GM20431 (cell line): ENCODE results near the gene SNRNP40.

ENCODE experiments used
- in situ Hi-C: fragments of 300-500 bp; cut with MseI, MboI; formaldehyde crosslinking; loops from one replicate; pipeline ENCODE4 v1.15.0; 2020; ENCODE audit warnings: low sequenced_read_pairs; ENCODE audit not compliant: unreplicated experiment

The SNRNP40 gene

GRCh38 chr1:31296486-31297276 lies at the start of gene SNRNP40, which contains the start of gene ZCCHC17:
TSS of gene SNRNP40 (minus strand) at chr1:31296788. CDS start at chr1:31296751, 37 bp downstream.
TSS of gene ZCCHC17 (plus strand) at chr1:31297032. CDS start at chr1:31310099, 13,067 bp downstream.
- in situ Hi-C loops, result no loop called here

- in situ Hi-C loops, result no loop called here
Observed at GRCh38 chr1:31345635-31346034, 49.0 kb upstream of the SNRNP40 start.

GRCh38 chr1:31344503-31344902 lies 47.9 kb upstream of the SNRNP40 start:
- in situ Hi-C loops, result no loop called here

- in situ Hi-C loops, result no loop called here
Observed at GRCh38 chr1:31336687-31337467, 40.3 kb upstream of the SNRNP40 start.

GRCh38 chr1:31335007-31335406 lies 38.4 kb upstream of the SNRNP40 start:
- in situ Hi-C loops, result no loop called here

- in situ Hi-C loops, result no loop called here
Observed at GRCh38 chr1:31327381-31327780, 30.8 kb upstream of the SNRNP40 start.

GRCh38 chr1:31326461-31326860 lies 29.9 kb upstream of the SNRNP40 start:
- in situ Hi-C loops, result no loop called here

GRCh38 chr1:31324992-31325391 lies 28.4 kb upstream of the SNRNP40 start:
- in situ Hi-C loops, result no loop called here

GRCh38 chr1:31324093-31324492 lies 27.5 kb upstream of the SNRNP40 start:
- in situ Hi-C loops, result no loop called here

GRCh38 chr1:31318146-31318545 lies 21.6 kb upstream of the SNRNP40 start:
- in situ Hi-C loops, result no loop called here

GRCh38 chr1:31315902-31316301 lies 19.3 kb upstream of the SNRNP40 start:
- in situ Hi-C loops, result no loop called here

GRCh38 chr1:31310198-31310597 lies 13.6 kb upstream of the SNRNP40 start:
- in situ Hi-C loops, result no loop called here

- in situ Hi-C loops, result no loop called here
Observed at GRCh38 chr1:31308036-31308435, 11.4 kb upstream of the SNRNP40 start.

- in situ Hi-C loops, result no loop called here
Observed at GRCh38 chr1:31306278-31306677, 9.7 kb upstream of the SNRNP40 start.

GRCh38 chr1:31302709-31303441 lies 6.3 kb upstream of the SNRNP40 start:
- in situ Hi-C loops, result no loop called here

- in situ Hi-C loops, result no loop called here
Observed at GRCh38 chr1:31300193-31300592, 3.6 kb upstream of the SNRNP40 start.

GRCh38 chr1:31299365-31299764 lies 2.8 kb upstream of the SNRNP40 start:
- in situ Hi-C loops, result no loop called here

GRCh38 chr1:31297277-31298247 lies 974 bp upstream of the SNRNP40 start:
- in situ Hi-C loops, result no loop called here

GRCh38 chr1:31295874-31296485 lies 608 bp downstream of the SNRNP40 start:
- in situ Hi-C loops, result no loop called here
